WTC11 (cell line): ENCODE measurements around the gene NEURL1B. TPM values are rescaled to one million over a fixed set of nuclear protein-coding genes. Genes with fewer than 3 reads are reported as not detected.

ENCODE experiments used
- ATAC-seq: fragments of 200-7000 bp; cut with Tn5 transposase; 2 replicates; pipeline ENCODE4 v1.10.0; 2021; ENCODE audit warnings: mild to moderate bottlenecking, moderate library complexity
- CTCF ChIA-PET: fragments of 300-600 bp; sonication (Branson Sonifier 250); formaldehyde crosslinking; loops from one replicate; lab custom pipeline; 2021; ENCODE audit warnings: antibody characterized with exemption; lab: Charles Lee
- POLR2A ChIA-PET: fragments of 350-600 bp; sonication (Branson Sonifier 250); formaldehyde crosslinking; loops from one replicate; lab custom pipeline; 2021; ENCODE audit warnings: antibody characterized with exemption; lab: Charles Lee
- DNase-seq: peaks from one replicate; pipeline ENCODE4 v3.0.0; 2021; ENCODE audit warnings: low spot score
- H3K27ac Mint-ChIP-seq: 2 replicates; pipeline ENCODE4 v1.8.0; 2021; ENCODE audit warnings: mixed read lengths
- H3K27me3 Mint-ChIP-seq: 2 replicates; pipeline ENCODE4 v1.8.0; 2021; ENCODE audit warnings: low read depth, mild to moderate bottlenecking, moderate library complexity, mixed read lengths
- H3K36me3 Mint-ChIP-seq: 2 replicates; pipeline ENCODE4 v1.8.0; 2021; ENCODE audit warnings: mixed read lengths
- H3K4me1 Mint-ChIP-seq: 2 replicates; pipeline ENCODE4 v1.8.0; 2022; ENCODE audit warnings: mixed read lengths
- H3K4me3 Mint-ChIP-seq: 2 replicates; pipeline ENCODE4 v1.8.0; 2021; ENCODE audit warnings: mild to moderate bottlenecking, moderate library complexity, mixed read lengths
- H3K9me3 Mint-ChIP-seq: 2 replicates; pipeline ENCODE4 v1.8.0; 2021; ENCODE audit warnings: mixed read lengths
- E2F4 ChIP-seq: sonication (generic); formaldehyde crosslinking; IDR thresholded peaks from 2 replicates; pipeline ENCODE4 v1.8.1; 2022; ENCODE audit warnings: low read depth, mild to moderate bottlenecking, moderate library complexity, missing genetic modification reagents, borderline replicate concordance
- ETV6 ChIP-seq: sonication (generic); formaldehyde crosslinking; IDR thresholded peaks from 2 replicates; pipeline ENCODE4 v1.8.1; 2022; ENCODE audit warnings: mild to moderate bottlenecking, missing genetic modification reagents
- FOXK1 ChIP-seq: sonication (generic); formaldehyde crosslinking; IDR thresholded peaks from 2 replicates; pipeline ENCODE4 v1.8.0; 2022; ENCODE audit warnings: mild to moderate bottlenecking, moderate library complexity, missing genetic modification reagents
- HMGA2 ChIP-seq: fragments of 250-450 bp; sonication (Bioruptor Pico); IDR thresholded peaks from 2 replicates; pipeline ENCODE4 v1.4.0; 2021; ENCODE audit warnings: mild to moderate bottlenecking, moderate library complexity
- IRF1 ChIP-seq: sonication (generic); formaldehyde crosslinking; IDR thresholded peaks from 2 replicates; pipeline ENCODE4 v1.8.0; 2023; ENCODE audit warnings: missing genetic modification reagents
- JUN ChIP-seq: sonication (generic); formaldehyde crosslinking; IDR thresholded peaks from 2 replicates; pipeline ENCODE4 v1.8.0; 2023; ENCODE audit warnings: mild to moderate bottlenecking, missing genetic modification reagents
- NFATC4 ChIP-seq: fragments of 250-450 bp; sonication (Bioruptor Pico); IDR thresholded peaks from 2 replicates; pipeline ENCODE4 v1.9.0; 2021; ENCODE audit warnings: mild to moderate bottlenecking
- NR2C2 ChIP-seq: sonication (generic); formaldehyde crosslinking; IDR thresholded peaks from 2 replicates; pipeline ENCODE4 v1.8.0; 2022; ENCODE audit warnings: mild to moderate bottlenecking, missing genetic modification reagents
- SOX15 ChIP-seq: fragments of 250-450 bp; sonication (Bioruptor Pico); IDR thresholded peaks from 2 replicates; pipeline ENCODE4 v1.9.0; 2021; ENCODE audit warnings: mild to moderate bottlenecking
- SP1 ChIP-seq: sonication (generic); formaldehyde crosslinking; conservative IDR thresholded peaks from 2 replicates; pipeline ENCODE4 v1.8.1; 2022; ENCODE audit warnings: missing genetic modification reagents
- ZNF219 ChIP-seq: sonication (generic); formaldehyde crosslinking; IDR thresholded peaks from 2 replicates; pipeline ENCODE4 v1.8.0; 2023; ENCODE audit warnings: missing genetic modification reagents, mild to moderate bottlenecking, borderline replicate concordance
- total RNA-seq: library from RNA; stranded (reverse); gene quantifications from 3 replicates; pipeline ENCODE4 v1.2.3, GENCODE V29; 2021
- TF ChIP-seq, protein P1 (sequence below): sonication (generic); formaldehyde crosslinking; conservative IDR thresholded peaks from 2 replicates; pipeline ENCODE4 v1.8.1; 2023; ENCODE audit warnings: mild to moderate bottlenecking, low read depth, missing genetic modification reagents, moderate library complexity
- TF ChIP-seq, protein P2 (sequence below): fragments of 250-450 bp; sonication (Bioruptor Pico); IDR thresholded peaks from 2 replicates; pipeline ENCODE4 v1.9.0; 2021; ENCODE audit warnings: mild to moderate bottlenecking
- TF ChIP-seq, protein P3 (sequence below): sonication (generic); formaldehyde crosslinking; IDR thresholded peaks from 2 replicates; pipeline ENCODE4 v1.8.1; 2023; ENCODE audit warnings: mild to moderate bottlenecking, missing genetic modification reagents, borderline replicate concordance

NEURL1B gene
- total RNA-seq, 1 experiment from 2014 or later = 9.8 TPM

- TF ChIP-seq E2F4 (CRISPR knock-in tag) = no peak
- TF ChIP-seq NFATC4 (CRISPR knock-in tag) = no peak
- TF ChIP-seq, protein P1, sequence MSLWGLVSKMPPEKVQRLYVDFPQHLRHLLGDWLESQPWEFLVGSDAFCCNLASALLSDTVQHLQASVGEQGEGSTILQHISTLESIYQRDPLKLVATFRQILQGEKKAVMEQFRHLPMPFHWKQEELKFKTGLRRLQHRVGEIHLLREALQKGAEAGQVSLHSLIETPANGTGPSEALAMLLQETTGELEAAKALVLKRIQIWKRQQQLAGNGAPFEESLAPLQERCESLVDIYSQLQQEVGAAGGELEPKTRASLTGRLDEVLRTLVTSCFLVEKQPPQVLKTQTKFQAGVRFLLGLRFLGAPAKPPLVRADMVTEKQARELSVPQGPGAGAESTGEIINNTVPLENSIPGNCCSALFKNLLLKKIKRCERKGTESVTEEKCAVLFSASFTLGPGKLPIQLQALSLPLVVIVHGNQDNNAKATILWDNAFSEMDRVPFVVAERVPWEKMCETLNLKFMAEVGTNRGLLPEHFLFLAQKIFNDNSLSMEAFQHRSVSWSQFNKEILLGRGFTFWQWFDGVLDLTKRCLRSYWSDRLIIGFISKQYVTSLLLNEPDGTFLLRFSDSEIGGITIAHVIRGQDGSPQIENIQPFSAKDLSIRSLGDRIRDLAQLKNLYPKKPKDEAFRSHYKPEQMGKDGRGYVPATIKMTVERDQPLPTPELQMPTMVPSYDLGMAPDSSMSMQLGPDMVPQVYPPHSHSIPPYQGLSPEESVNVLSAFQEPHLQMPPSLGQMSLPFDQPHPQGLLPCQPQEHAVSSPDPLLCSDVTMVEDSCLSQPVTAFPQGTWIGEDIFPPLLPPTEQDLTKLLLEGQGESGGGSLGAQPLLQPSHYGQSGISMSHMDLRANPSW (CRISPR knock-in tag) = no peak
- no peak for TF ChIP-seq HMGA2 (CRISPR knock-in tag)
- no peak for TF ChIP-seq FOXK1
- no peak for TF ChIP-seq ETV6 (CRISPR knock-in tag)
- TF ChIP-seq SOX15 (CRISPR knock-in tag) = no peak
- Mint-ChIP-seq H3K4me1 (peaks cover 12% of the 10 kb centered on the region), H3K9me3 (0 out of 2 replicates have a peak, but pooled peaks cover 7% of the 10 kb centered on the region), H3K27ac (no peak overlapping the region), H3K36me3 (no peaks in the 10 kb centered on the region), H3K4me3 (no peak overlapping the region), H3K27me3 (no peaks in the 10 kb centered on the region; the same call in none of the 2 replicates)
- DNase-seq = no peak
- POLR2A ChIA-PET = no interaction called here
- no peak for ATAC-seq
- CTCF ChIA-PET = interaction anchor here (0.9 to 1.5 kb wide), 3 partner anchors 21 to 157 kb away, joined by 4 to 5 read pairs (median 4); no protein-coding TSS in a partner anchor
Measured at GRCh38 chr5:172618574-172619365, 22.3 kb upstream of the NEURL1B start.

- Mint-ChIP-seq H3K27me3 (peaks cover 4% of the 10 kb centered on the region), H3K27ac (no peak overlapping the region), H3K4me1 (peaks cover 27% of the 10 kb centered on the region)
Measured at GRCh38 chr5:172620506-172620905, 20.6 kb upstream of the NEURL1B start.

More at GRCh38 chr5:172620506-172620905, 20.6 kb upstream of the NEURL1B start:
- TF ChIP-seq SP1 (no peak), IRF1 (CRISPR knock-in tag) (no peak), JUN (CRISPR knock-in tag) (no peak), SOX15 (CRISPR knock-in tag) (no peak), NR2C2 (no peak), ZNF219 (CRISPR knock-in tag) (no peak)
- TF ChIP-seq, protein P2, sequence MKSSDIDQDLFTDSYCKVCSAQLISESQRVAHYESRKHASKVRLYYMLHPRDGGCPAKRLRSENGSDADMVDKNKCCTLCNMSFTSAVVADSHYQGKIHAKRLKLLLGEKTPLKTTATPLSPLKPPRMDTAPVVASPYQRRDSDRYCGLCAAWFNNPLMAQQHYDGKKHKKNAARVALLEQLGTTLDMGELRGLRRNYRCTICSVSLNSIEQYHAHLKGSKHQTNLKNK (CRISPR knock-in tag) = no peak
- TF ChIP-seq, protein P3, sequence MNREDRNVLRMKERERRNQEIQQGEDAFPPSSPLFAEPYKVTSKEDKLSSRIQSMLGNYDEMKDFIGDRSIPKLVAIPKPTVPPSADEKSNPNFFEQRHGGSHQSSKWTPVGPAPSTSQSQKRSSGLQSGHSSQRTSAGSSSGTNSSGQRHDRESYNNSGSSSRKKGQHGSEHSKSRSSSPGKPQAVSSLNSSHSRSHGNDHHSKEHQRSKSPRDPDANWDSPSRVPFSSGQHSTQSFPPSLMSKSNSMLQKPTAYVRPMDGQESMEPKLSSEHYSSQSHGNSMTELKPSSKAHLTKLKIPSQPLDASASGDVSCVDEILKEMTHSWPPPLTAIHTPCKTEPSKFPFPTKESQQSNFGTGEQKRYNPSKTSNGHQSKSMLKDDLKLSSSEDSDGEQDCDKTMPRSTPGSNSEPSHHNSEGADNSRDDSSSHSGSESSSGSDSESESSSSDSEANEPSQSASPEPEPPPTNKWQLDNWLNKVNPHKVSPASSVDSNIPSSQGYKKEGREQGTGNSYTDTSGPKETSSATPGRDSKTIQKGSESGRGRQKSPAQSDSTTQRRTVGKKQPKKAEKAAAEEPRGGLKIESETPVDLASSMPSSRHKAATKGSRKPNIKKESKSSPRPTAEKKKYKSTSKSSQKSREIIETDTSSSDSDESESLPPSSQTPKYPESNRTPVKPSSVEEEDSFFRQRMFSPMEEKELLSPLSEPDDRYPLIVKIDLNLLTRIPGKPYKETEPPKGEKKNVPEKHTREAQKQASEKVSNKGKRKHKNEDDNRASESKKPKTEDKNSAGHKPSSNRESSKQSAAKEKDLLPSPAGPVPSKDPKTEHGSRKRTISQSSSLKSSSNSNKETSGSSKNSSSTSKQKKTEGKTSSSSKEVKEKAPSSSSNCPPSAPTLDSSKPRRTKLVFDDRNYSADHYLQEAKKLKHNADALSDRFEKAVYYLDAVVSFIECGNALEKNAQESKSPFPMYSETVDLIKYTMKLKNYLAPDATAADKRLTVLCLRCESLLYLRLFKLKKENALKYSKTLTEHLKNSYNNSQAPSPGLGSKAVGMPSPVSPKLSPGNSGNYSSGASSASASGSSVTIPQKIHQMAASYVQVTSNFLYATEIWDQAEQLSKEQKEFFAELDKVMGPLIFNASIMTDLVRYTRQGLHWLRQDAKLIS (CRISPR knock-in tag) = no peak
- ATAC-seq = no peak
- no peak for DNase-seq
- POLR2A ChIA-PET = interaction anchor here (0.6 kb wide), 1 partner anchor 38 kb away, joined by 3 read pairs; no protein-coding TSS in a partner anchor
- Mint-ChIP-seq H3K4me3 (no peak overlapping the region), H3K36me3 (no peaks in the 10 kb centered on the region), H3K9me3 (no peaks in the 10 kb centered on the region)
- CTCF ChIA-PET = interaction anchor here (1.1 to 1.4 kb wide), 3 partner anchors 34 to 141 kb away, joined by 3 read pairs; no protein-coding TSS in a partner anchor
